Endothelial cell of umbilical vein (primary cell): Measurements from ENCODE around the gene EDEM1. TPM values are rescaled to one million over a fixed set of nuclear protein-coding genes. Genes with fewer than 3 reads are reported as not detected.

ENCODE experiments used
- BruUV-seq: library from RNA; stranded (reverse); fragments of 400-500 nt; replicated peaks from 2 replicates; lab custom pipeline; 2021; lab: Mats Ljungman, UMichigan
- CTCF ChIA-PET: fragments of 300-600, 350-600 bp; sonication (Branson Sonifier 250); formaldehyde crosslinking; loops from one replicate; lab custom pipeline; 2021; ENCODE audit warnings: antibody characterized with exemption, inconsistent platforms; lab: Charles Lee
- POLR2A ChIA-PET: fragments of 300-600, 350-600 bp; sonication (Branson Sonifier 250); formaldehyde crosslinking; loops from one replicate; lab custom pipeline; 2021; ENCODE audit warnings: antibody characterized with exemption, inconsistent platforms; lab: Charles Lee
- DNase-seq: peaks from one replicate; pipeline ENCODE4 v3.0.0-alpha.2; 2011; ENCODE audit warnings: low read depth, low spot score
- FAIRE-seq: peaks from 2 replicates; lab custom pipeline; 2011; peaks lifted over from hg19 to GRCh38; lab: Jason Lieb, UNC
- H2AFZ ChIP-seq: 2 replicates; pipeline ENCODE4 v1.6.0; 2012; ENCODE audit warnings: low read depth, low read length, control low read depth, inconsistent platforms
- H3K27ac ChIP-seq: 2 replicates; pipeline ENCODE4 v1.5.1; 2011; ENCODE audit warnings: low read depth, mild to moderate bottlenecking, control low read depth, low read length, moderate library complexity; ENCODE audit not compliant: insufficient read depth
- H3K27me3 ChIP-seq, 2 experiments: 2 replicates each; pipeline versions ENCODE4 v1.6.0 to v1.6.1; 2011; ENCODE audit warnings: low read length in 2 of 2, mixed read lengths in 1 of 2; ENCODE audit not compliant: control insufficient read depth in 2 of 2, insufficient read depth in 2 of 2
- H3K36me3 ChIP-seq, 2 experiments: 2 replicates in 1 of 2; 3 replicates in 1 of 2; pipeline ENCODE4 v1.5.1; 2011; ENCODE audit warnings: low read length in 2 of 2, mild to moderate bottlenecking in 1 of 2, moderate library complexity in 1 of 2; ENCODE audit not compliant: control insufficient read depth in 2 of 2, insufficient read depth in 2 of 2; ENCODE audit errors: extremely low read depth in 1 of 2
- H3K4me1 ChIP-seq: 3 replicates; pipeline ENCODE4 v1.5.1; 2011; ENCODE audit warnings: mild to moderate bottlenecking, low read length; ENCODE audit not compliant: control insufficient read depth, insufficient read depth; ENCODE audit errors: extremely low read depth
- H3K4me2 ChIP-seq: 2 replicates; pipeline ENCODE4 v1.6.1; 2011; ENCODE audit warnings: low read length, control low read depth, mixed read lengths; ENCODE audit not compliant: insufficient read depth
- H3K4me3 ChIP-seq, 3 experiments: fragments of 200-600 bp in 1 of 3; sonication (generic), shearing (Covaris generic) in 1 of 3; replicated peaks in 1 of 3; 2 replicates each; pipeline ENCODE4 v1.5.1; 2011 to 2016; ENCODE audit warnings: control low read depth in 3 of 3, low read length in 3 of 3, mild to moderate bottlenecking in 2 of 3, inconsistent platforms in 1 of 3, low read depth in 1 of 3, moderate library complexity in 1 of 3; ENCODE audit not compliant: insufficient read depth in 1 of 3
- H3K79me2 ChIP-seq: 2 replicates; pipeline ENCODE4 v1.6.0; 2012; ENCODE audit warnings: low read length, inconsistent platforms; ENCODE audit not compliant: control insufficient read depth, insufficient read depth
- H3K9ac ChIP-seq: replicated peaks from 2 replicates; pipeline ENCODE3; 2011; ENCODE audit warnings: low read length, control low read depth; ENCODE audit not compliant: insufficient read depth; ENCODE audit errors: extremely low read depth
- H3K9me1 ChIP-seq: replicated peaks from 3 replicates; pipeline ENCODE4 v1.6.0; 2011; ENCODE audit warnings: mild to moderate bottlenecking, low read length; ENCODE audit not compliant: control insufficient read depth, insufficient read depth; ENCODE audit errors: extremely low read depth
- H3K9me3 ChIP-seq: replicated peaks from 2 replicates; pipeline ENCODE4 v1.5.1; 2012; ENCODE audit warnings: low read length, inconsistent platforms; ENCODE audit not compliant: control insufficient read depth, insufficient read depth
- H4K20me1 ChIP-seq: replicated peaks from 2 replicates; pipeline ENCODE3; 2011; ENCODE audit warnings: mild to moderate bottlenecking, low read length; ENCODE audit not compliant: control insufficient read depth, insufficient read depth; ENCODE audit errors: extremely low read depth
- JUN ChIP-seq: IDR thresholded peaks from 2 replicates; pipeline ENCODE4 v1.6.1; 2011; ENCODE audit warnings: borderline replicate concordance, low read depth; ENCODE audit not compliant: insufficient read length, insufficient read depth
- MYC ChIP-seq: IDR thresholded peaks from one replicate; pipeline ENCODE4 v1.6.1; 2011; ENCODE audit warnings: mild to moderate bottlenecking, low read depth, low read length
- POLR2A ChIP-seq: IDR thresholded peaks from 2 replicates; pipeline ENCODE4 v1.6.1; 2012; ENCODE audit warnings: low read depth, mild to moderate bottlenecking, control low read depth, low read length
- POLR2AphosphoS5 ChIP-seq: IDR thresholded peaks from 2 replicates; pipeline ENCODE4 v1.6.1; 2012; ENCODE audit warnings: low read depth, mild to moderate bottlenecking, control low read depth, low read length, moderate library complexity; ENCODE audit not compliant: insufficient read depth
- dilution Hi-C: fragments of 300-500 bp; cut with MboI; formaldehyde crosslinking; loops from one replicate; pipeline ENCODE4 v1.15.0; 2019; ENCODE audit warnings: low sequenced_read_pairs; ENCODE audit not compliant: extremely low pct_ligation_motif_present
- intact Hi-C: fragments of 100-400 bp; cut with micrococcal nuclease; formaldehyde crosslinking; loops from one replicate; pipeline ENCODE4 v1.10.0; 2022
- polyA plus RNA-seq, 4 experiments: library from polyadenylated mRNA; depleted of rRNA in 3 of 4; stranded (reverse) in 3 of 4; unstranded in 1 of 4; fragments of >200 nt; gene quantifications; 2 replicates each; pipeline versions ENCODE4 v1.2.1 to v1.2.3, GENCODE V29; 2011 to 2012; ENCODE audit warnings: missing spikeins in 1 of 4
- total RNA-seq: library from RNA; stranded (reverse); gene quantifications from 2 replicates; pipeline ENCODE4 v1.2.3, GENCODE V29; 2021
- TF ChIP-seq, protein P1 (sequence below), 2 donors: IDR thresholded peaks; 1 replicate in 1 of 2; 2 replicates in 1 of 2; pipeline ENCODE4 v1.5.1; 2011; ENCODE audit warnings: low read length in 2 of 2, mild to moderate bottlenecking in 2 of 2, moderate library complexity in 2 of 2, control low read depth in 1 of 2, inconsistent platforms in 1 of 2, low read depth in 1 of 2; ENCODE audit not compliant: insufficient read depth in 1 of 2; ENCODE audit errors: extremely low read depth in 1 of 2

The EDEM1 gene
- total and polyA plus RNA-seq, 2 donors (not counting 3 experiments of a cell fraction or from before 2014, with no cell fraction given), result 19.4 to 61.1 TPM

DNA sequence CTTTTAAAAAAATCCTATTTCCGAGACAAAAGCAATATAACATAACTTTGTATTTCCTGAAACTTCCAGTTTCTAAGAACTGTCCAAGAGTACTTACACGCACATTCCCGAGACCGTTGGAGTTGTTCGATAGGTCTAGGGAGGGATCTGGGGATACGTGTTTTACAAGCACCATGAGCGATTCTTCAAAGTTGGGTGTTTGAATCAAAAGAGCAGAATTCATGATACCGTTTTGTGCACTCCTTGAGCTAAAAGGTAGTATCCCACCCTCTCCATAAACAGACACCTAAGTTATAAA lies 700 bp upstream of the EDEM1 start:
- H3K4me3 ChIP-seq, result peak overlapping the region; percentile 32 to 80 (median 58)
- dilution Hi-C loops, result no loop called here
- CTCF ChIA-PET, result interaction anchor here (1.1 to 2.8 kb wide), 2 partner anchors 9 to 475 kb away, joined by 4 to 11 read pairs; no protein-coding TSS in a partner anchor
- H3K9me3 ChIP-seq, result no peaks in the 10 kb centered on the region
- peak overlapping the region; percentile 91 for H3K27ac ChIP-seq
- DNase-seq (no peak), FAIRE-seq (no peak)
- peaks cover 41% of the 10 kb centered on the region for H3K79me2 ChIP-seq
- no peaks in the 10 kb centered on the region for H3K27me3 ChIP-seq
- TSS peak; percentile 83 for BruUV-seq
- H3K36me3 ChIP-seq, result no peaks in the 10 kb centered on the region
- no peaks in the 10 kb centered on the region for H4K20me1 ChIP-seq
- H3K9me1 ChIP-seq, result no peaks in the 10 kb centered on the region
- POLR2A ChIA-PET, result interaction anchor here (1.0 kb wide), 1 partner anchor 694 kb away, joined by 3 read pairs; the partner anchor contains the start of gene ITPR1
- H3K4me1 ChIP-seq, result peaks cover 27% of the 10 kb centered on the region
- TF ChIP-seq JUN (no peak), MYC (no peak), POLR2AphosphoS5 (no peak), POLR2A (no peak)
- TF ChIP-seq, protein P1, sequence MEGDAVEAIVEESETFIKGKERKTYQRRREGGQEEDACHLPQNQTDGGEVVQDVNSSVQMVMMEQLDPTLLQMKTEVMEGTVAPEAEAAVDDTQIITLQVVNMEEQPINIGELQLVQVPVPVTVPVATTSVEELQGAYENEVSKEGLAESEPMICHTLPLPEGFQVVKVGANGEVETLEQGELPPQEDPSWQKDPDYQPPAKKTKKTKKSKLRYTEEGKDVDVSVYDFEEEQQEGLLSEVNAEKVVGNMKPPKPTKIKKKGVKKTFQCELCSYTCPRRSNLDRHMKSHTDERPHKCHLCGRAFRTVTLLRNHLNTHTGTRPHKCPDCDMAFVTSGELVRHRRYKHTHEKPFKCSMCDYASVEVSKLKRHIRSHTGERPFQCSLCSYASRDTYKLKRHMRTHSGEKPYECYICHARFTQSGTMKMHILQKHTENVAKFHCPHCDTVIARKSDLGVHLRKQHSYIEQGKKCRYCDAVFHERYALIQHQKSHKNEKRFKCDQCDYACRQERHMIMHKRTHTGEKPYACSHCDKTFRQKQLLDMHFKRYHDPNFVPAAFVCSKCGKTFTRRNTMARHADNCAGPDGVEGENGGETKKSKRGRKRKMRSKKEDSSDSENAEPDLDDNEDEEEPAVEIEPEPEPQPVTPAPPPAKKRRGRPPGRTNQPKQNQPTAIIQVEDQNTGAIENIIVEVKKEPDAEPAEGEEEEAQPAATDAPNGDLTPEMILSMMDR (IDR thresholded peaks at IDR 0.05; ENCODE audit: extremely low read depth in 1 of 2, insufficient read depth in 1 of 2, low read depth in 1 of 2, low read length in 2 of 2), result no peak
- intact Hi-C loops, result loop anchor here (1.0 to 5.0 kb wide), 7 partner anchors 8 to 695 kb away; partner anchors contain the start of genes ARL8B, BHLHE40 and ITPR1
- H2AFZ ChIP-seq, result peak overlapping the region; percentile 32
- H3K4me2 ChIP-seq, result peak overlapping the region; percentile 96
- peak overlapping the region; percentile 92 for H3K9ac ChIP-seq

DNA sequence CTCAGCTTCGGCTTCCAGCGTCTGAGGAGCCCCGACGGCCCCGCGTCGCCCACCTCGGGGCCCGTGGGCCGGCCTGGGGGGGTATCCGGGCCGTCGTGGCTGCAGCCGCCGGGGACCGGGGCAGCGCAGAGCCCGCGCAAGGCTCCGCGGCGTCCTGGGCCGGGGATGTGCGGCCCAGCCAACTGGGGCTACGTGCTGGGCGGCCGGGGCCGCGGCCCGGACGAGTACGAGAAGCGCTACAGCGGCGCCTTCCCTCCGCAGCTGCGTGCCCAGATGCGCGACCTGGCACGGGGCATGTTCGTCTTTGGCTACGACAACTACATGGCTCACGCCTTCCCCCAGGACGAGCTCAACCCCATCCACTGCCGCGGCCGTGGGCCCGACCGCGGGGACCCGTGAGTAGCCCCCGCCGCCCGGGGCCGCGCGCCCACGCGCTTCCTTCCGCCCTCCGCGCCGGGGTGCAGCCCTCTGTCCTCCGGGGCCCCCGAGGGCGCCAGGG lies 462 bp downstream of the EDEM1 start:
- no peak for DNase-seq
- H3K4me2 ChIP-seq, result peak overlapping the region; percentile 74
- intact Hi-C loops, result loop anchor here (1.0 to 5.0 kb wide), 7 partner anchors 7 to 696 kb away; partner anchors contain the start of genes ARL8B, BHLHE40 and ITPR1

More for the DNA sequence above, 462 bp downstream of the EDEM1 start:
- peak overlapping the region; percentile 82 to 88 (median 83) for H3K4me3 ChIP-seq
- H3K9me1 ChIP-seq, result no peaks in the 10 kb centered on the region
- peak overlapping the region; percentile 92 for H3K27ac ChIP-seq
- no peaks in the 10 kb centered on the region for H3K27me3 ChIP-seq
- peak overlapping the region; percentile 88 for H3K9ac ChIP-seq
- no peak for FAIRE-seq
- ChIA-PET POLR2A (interaction anchor here (0.9 kb wide), 1 partner anchor 9 kb away, joined by 3 read pairs; no protein-coding TSS in a partner anchor), CTCF (interaction anchor here (0.8 to 2.8 kb wide), 4 partner anchors 8 to 67 kb away, joined by 3 to 11 read pairs (median 5); no protein-coding TSS in a partner anchor)
- TSS peak; percentile 2 for BruUV-seq
- peaks cover 53% of the 10 kb centered on the region for H3K79me2 ChIP-seq
- peaks cover 20% of the 10 kb centered on the region for H3K4me1 ChIP-seq
- peaks cover 0 to under 1% of the 10 kb centered on the region in 2 experiments for H3K36me3 ChIP-seq
- no peaks in the 10 kb centered on the region for H4K20me1 ChIP-seq
- TF ChIP-seq, protein P1 (IDR thresholded peaks at IDR 0.05; ENCODE audit: extremely low read depth in 1 of 2, insufficient read depth in 1 of 2, low read depth in 1 of 2, low read length in 2 of 2), result no peak
- TF ChIP-seq POLR2AphosphoS5, result peak; percentile 16
- no peaks in the 10 kb centered on the region for H3K9me3 ChIP-seq
- dilution Hi-C loops, result no loop called here
- H2AFZ ChIP-seq, result peak overlapping the region; percentile 56
